ENCODE measurements around the gene GNAS-AS1.
A peak's percentile ranks its signal among the peaks of the same experiment; 100 is the strongest.

Gene GNAS-AS1

GRCh38 chr20:58853976-58854637, 3.4 kb upstream of the GNAS-AS1 start:
- H3K27ac ChIP-seq (ENCODE audit: low read length) = no peak overlapping the region
- H3K4me3 ChIP-seq (ENCODE audit: low read depth in 1 of 2, low read length in 2 of 2) = peak overlapping the region in 1 of 2 donors; percentile 32

GRCh38 chr20:58853466-58853865, 2.8 kb upstream of the GNAS-AS1 start:
- Histone ChIP-seq H3K36me3 (ENCODE audit: control insufficient read depth in 1 of 2, insufficient read depth in 2 of 2, low read length in 2 of 2) (no peaks in the 10 kb centered on the region), H3K4me1 (ENCODE audit: control insufficient read depth in 1 of 2, insufficient read depth in 2 of 2, low read length in 2 of 2) (peaks cover 0 to 46% of the 10 kb centered on the region in 2 donors), H3K27ac (ENCODE audit: low read length) (no peak overlapping the region), H3K9me3 (ENCODE audit: control insufficient read depth in 1 of 2, low read length in 2 of 2) (no peaks in the 10 kb centered on the region), H3K4me3 (ENCODE audit: low read depth in 1 of 2, low read length in 2 of 2) (peak overlapping the region in 1 of 2 donors; percentile 32), H3K27me3 (ENCODE audit: low read depth, low read length) (peaks cover 34% of the 10 kb centered on the region)

More at GRCh38 chr20:58853976-58854637, 3.4 kb upstream of the GNAS-AS1 start:
- Histone ChIP-seq H3K9me3 (ENCODE audit: control insufficient read depth in 1 of 2, low read length in 2 of 2) (no peaks in the 10 kb centered on the region), H3K36me3 (ENCODE audit: control insufficient read depth in 1 of 2, insufficient read depth in 2 of 2, low read length in 2 of 2) (no peaks in the 10 kb centered on the region), H3K27me3 (ENCODE audit: low read depth, low read length) (peaks cover 34% of the 10 kb centered on the region), H3K4me1 (ENCODE audit: control insufficient read depth in 1 of 2, insufficient read depth in 2 of 2, low read length in 2 of 2) (peaks cover 0 to 46% of the 10 kb centered on the region in 2 donors)

- peaks cover 0 to 46% of the 10 kb centered on the region in 2 donors for H3K4me1 ChIP-seq (ENCODE audit: control insufficient read depth in 1 of 2, insufficient read depth in 2 of 2, low read length in 2 of 2)
- no peaks in the 10 kb centered on the region for H3K36me3 ChIP-seq (ENCODE audit: control insufficient read depth in 1 of 2, insufficient read depth in 2 of 2, low read length in 2 of 2)
- H3K9me3 ChIP-seq (ENCODE audit: control insufficient read depth in 1 of 2, low read length in 2 of 2) = no peaks in the 10 kb centered on the region
- peak within 1 kb of the TSS; percentile 55 to 66 for H3K4me3 ChIP-seq (ENCODE audit: low read depth in 1 of 2, low read length in 2 of 2)
- peaks cover 34% of the 10 kb centered on the region for H3K27me3 ChIP-seq (ENCODE audit: low read depth, low read length)
- no peak within 1 kb of the TSS for H3K27ac ChIP-seq (ENCODE audit: low read length)
Measured at GRCh38 chr20:58852543-58853271, 2.0 kb upstream of the GNAS-AS1 start, which contains the start of gene GNAS. TSS of gene GNAS (plus strand) at chr20:58852716.

DNA sequence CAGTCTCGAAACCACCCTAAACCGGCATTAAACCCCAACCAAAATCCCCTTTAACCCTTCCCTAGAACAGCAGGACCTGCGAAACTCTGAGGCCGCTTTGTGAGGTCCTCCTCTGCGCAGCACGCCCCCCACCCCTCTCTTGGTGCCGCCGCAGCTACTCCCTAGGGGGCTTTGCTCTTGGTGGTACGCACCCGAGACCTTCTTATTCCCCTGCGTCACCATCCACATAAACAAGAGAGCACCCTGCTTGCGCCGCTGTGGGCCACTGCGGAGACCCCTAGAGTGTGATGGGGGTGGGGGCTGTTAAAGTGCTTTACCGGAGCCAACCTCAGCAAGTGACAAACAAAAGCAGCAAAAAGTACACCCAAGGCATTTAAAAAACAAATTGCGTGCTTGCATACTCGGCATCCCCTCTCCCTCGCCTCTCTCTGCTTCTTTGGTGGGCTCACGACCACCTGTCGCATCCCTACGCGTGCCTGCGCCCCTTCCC, 1.3 kb upstream of the GNAS-AS1 start:
- Histone ChIP-seq H3K27ac (ENCODE audit: low read length) (no peak overlapping the region), H3K4me1 (ENCODE audit: control insufficient read depth in 1 of 2, insufficient read depth in 2 of 2, low read length in 2 of 2) (peaks cover 0 to 46% of the 10 kb centered on the region in 2 donors), H3K27me3 (ENCODE audit: low read depth, low read length) (peaks cover 34% of the 10 kb centered on the region), H3K36me3 (ENCODE audit: control insufficient read depth in 1 of 2, insufficient read depth in 2 of 2, low read length in 2 of 2) (no peaks in the 10 kb centered on the region), H3K9me3 (ENCODE audit: control insufficient read depth in 1 of 2, low read length in 2 of 2) (no peaks in the 10 kb centered on the region), H3K4me3 (ENCODE audit: low read depth in 1 of 2, low read length in 2 of 2) (peak overlapping the region; percentile 55 to 66)

- Histone ChIP-seq H3K27me3 (ENCODE audit: low read depth, low read length) (peaks cover 34% of the 10 kb centered on the region), H3K9me3 (ENCODE audit: control insufficient read depth in 1 of 2, low read length in 2 of 2) (no peaks in the 10 kb centered on the region), H3K36me3 (ENCODE audit: control insufficient read depth in 1 of 2, insufficient read depth in 2 of 2, low read length in 2 of 2) (no peaks in the 10 kb centered on the region), H3K4me3 (ENCODE audit: low read depth in 1 of 2, low read length in 2 of 2) (peak overlapping the region; percentile 55 to 66), H3K4me1 (ENCODE audit: control insufficient read depth in 1 of 2, insufficient read depth in 2 of 2, low read length in 2 of 2) (peaks cover 0 to 46% of the 10 kb centered on the region in 2 donors), H3K27ac (ENCODE audit: low read length) (no peak overlapping the region)
Measured at GRCh38 chr20:58851221-58851968, 693 bp upstream of the GNAS-AS1 start.

DNA sequence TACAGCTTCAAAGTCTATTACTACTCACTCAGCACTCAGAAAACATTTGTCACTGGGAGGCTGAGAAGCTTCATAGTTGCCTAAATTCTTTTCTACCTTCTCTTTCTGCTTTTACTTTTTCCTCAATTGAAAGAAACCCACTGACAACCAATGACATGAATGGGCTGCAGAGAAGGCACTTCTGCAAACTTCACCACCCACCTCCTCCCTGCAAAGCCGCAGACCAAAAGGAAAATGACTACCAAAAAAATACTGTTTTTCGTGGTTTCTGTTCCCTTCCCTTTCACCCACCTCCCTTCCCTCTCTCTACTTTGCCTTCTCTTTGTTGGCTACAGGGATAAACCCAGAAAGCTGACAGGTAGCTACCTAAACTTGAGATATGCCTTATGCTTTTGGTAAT, 3.2 kb downstream of the GNAS-AS1 start:
- Histone ChIP-seq H3K27ac (ENCODE audit: low read length) (no peak overlapping the region), H3K27me3 (ENCODE audit: low read depth, low read length) (peaks cover 15% of the 10 kb centered on the region), H3K4me1 (ENCODE audit: control insufficient read depth in 1 of 2, insufficient read depth in 2 of 2, low read length in 2 of 2) (peaks cover 0 to 23% of the 10 kb centered on the region in 2 donors), H3K36me3 (ENCODE audit: control insufficient read depth in 1 of 2, insufficient read depth in 2 of 2, low read length in 2 of 2) (no peaks in the 10 kb centered on the region), H3K9me3 (ENCODE audit: control insufficient read depth in 1 of 2, low read length in 2 of 2) (no peaks in the 10 kb centered on the region), H3K4me3 (ENCODE audit: low read depth in 1 of 2, low read length in 2 of 2) (no peak overlapping the region)

DNA sequence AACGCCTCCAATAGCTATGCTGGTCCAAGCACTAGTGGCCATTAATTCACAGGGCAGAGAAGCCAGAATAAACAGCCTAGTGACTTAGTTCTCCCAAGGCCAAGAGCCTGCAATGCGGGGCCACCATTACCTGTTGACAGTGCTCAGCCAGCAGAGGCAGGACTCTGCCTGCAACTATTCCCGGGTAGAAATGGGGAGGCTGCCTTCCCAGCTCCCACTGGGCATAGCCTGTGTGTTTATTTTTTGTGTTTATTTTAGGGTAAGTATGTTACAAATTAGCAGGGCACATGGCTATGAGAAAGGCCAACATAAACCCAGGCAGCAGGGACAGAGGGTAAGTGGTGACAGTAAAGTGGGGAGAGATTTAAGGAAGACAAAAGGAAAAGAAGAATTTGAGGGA, 5.0 kb downstream of the GNAS-AS1 start:
- no peaks in the 10 kb centered on the region for H3K27me3 ChIP-seq (ENCODE audit: low read depth, low read length)
- peaks cover 0 to 13% of the 10 kb centered on the region in 2 donors for H3K4me1 ChIP-seq (ENCODE audit: control insufficient read depth in 1 of 2, insufficient read depth in 2 of 2, low read length in 2 of 2)
- H3K36me3 ChIP-seq (ENCODE audit: control insufficient read depth in 1 of 2, insufficient read depth in 2 of 2, low read length in 2 of 2) = no peaks in the 10 kb centered on the region
- no peak overlapping the region for H3K4me3 ChIP-seq (ENCODE audit: low read depth in 1 of 2, low read length in 2 of 2)
- H3K27ac ChIP-seq (ENCODE audit: low read length) = no peak overlapping the region
- no peaks in the 10 kb centered on the region for H3K9me3 ChIP-seq (ENCODE audit: control insufficient read depth in 1 of 2, low read length in 2 of 2)

DNA sequence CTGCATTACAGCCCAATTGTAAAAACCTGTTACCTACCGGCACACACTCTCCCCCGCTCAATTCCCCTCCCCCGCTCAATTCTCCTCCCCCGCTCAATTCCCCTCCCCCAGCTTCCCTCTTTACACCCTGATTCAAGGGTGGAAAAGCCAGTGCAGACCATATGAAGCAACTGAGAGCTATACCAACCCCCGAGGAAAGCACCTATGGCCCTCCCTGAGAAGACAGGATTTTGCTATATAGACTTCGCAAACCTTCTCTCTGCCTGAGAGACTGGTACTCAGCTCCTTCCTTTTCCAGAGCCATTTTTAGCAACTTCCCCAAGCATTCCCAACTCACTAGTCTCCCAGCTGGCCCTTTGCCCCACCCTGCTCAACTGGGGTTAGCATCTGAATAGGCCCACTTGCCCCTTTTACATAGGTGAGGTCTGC, 7.6 kb downstream of the GNAS-AS1 start:
- no peaks in the 10 kb centered on the region for H3K36me3 ChIP-seq (ENCODE audit: control insufficient read depth in 1 of 2, insufficient read depth in 2 of 2, low read length in 2 of 2)
- peaks cover 0 to 16% of the 10 kb centered on the region in 2 donors for H3K4me1 ChIP-seq (ENCODE audit: control insufficient read depth in 1 of 2, insufficient read depth in 2 of 2, low read length in 2 of 2)
- no peak overlapping the region for H3K27ac ChIP-seq (ENCODE audit: low read length)
- no peaks in the 10 kb centered on the region for H3K27me3 ChIP-seq (ENCODE audit: low read depth, low read length)
- H3K9me3 ChIP-seq (ENCODE audit: control insufficient read depth in 1 of 2, low read length in 2 of 2) = no peaks in the 10 kb centered on the region
- H3K4me3 ChIP-seq (ENCODE audit: low read depth in 1 of 2, low read length in 2 of 2) = no peak overlapping the region

GRCh38 chr20:58842276-58842675, 8.4 kb downstream of the GNAS-AS1 start:
- Histone ChIP-seq H3K9me3 (ENCODE audit: control insufficient read depth in 1 of 2, low read length in 2 of 2) (no peaks in the 10 kb centered on the region), H3K27me3 (ENCODE audit: low read depth, low read length) (no peaks in the 10 kb centered on the region), H3K27ac (ENCODE audit: low read length) (no peak overlapping the region), H3K4me3 (ENCODE audit: low read depth in 1 of 2, low read length in 2 of 2) (no peak overlapping the region), H3K36me3 (ENCODE audit: control insufficient read depth in 1 of 2, insufficient read depth in 2 of 2, low read length in 2 of 2) (no peaks in the 10 kb centered on the region), H3K4me1 (ENCODE audit: control insufficient read depth in 1 of 2, insufficient read depth in 2 of 2, low read length in 2 of 2) (peaks cover 0 to 16% of the 10 kb centered on the region in 2 donors)

- Histone ChIP-seq H3K4me1 (ENCODE audit: control insufficient read depth in 1 of 2, insufficient read depth in 2 of 2, low read length in 2 of 2) (peaks cover 0 to 16% of the 10 kb centered on the region in 2 donors), H3K27me3 (ENCODE audit: low read depth, low read length) (no peaks in the 10 kb centered on the region), H3K27ac (ENCODE audit: low read length) (no peak overlapping the region), H3K36me3 (ENCODE audit: control insufficient read depth in 1 of 2, insufficient read depth in 2 of 2, low read length in 2 of 2) (no peaks in the 10 kb centered on the region), H3K9me3 (ENCODE audit: control insufficient read depth in 1 of 2, low read length in 2 of 2) (no peaks in the 10 kb centered on the region), H3K4me3 (ENCODE audit: low read depth in 1 of 2, low read length in 2 of 2) (no peak overlapping the region)
Measured at GRCh38 chr20:58841539-58842264, 9.0 kb downstream of the GNAS-AS1 start.

Data from muscle layer of duodenum (tissue), 2 donors.